Diencephalon (tissue), 1 donor: Measurements from ENCODE around the gene FAM240B. TPM values are rescaled to one million over a fixed set of nuclear protein-coding genes. Genes with fewer than 3 reads are reported as not detected.

Experiments used
- small RNA-seq: library from RNA; depleted of rRNA; stranded (forward); fragments of <200 nt; gene quantifications from one replicate; pipeline ENCODE3, GENCODE V24; 2014
- total RNA-seq: library from RNA; depleted of rRNA; stranded (reverse); fragments of >200 nt; gene quantifications from one replicate; pipeline ENCODE4 v1.2.3, GENCODE V29; 2014

Gene FAM240B
- not detected for total RNA-seq

GRCh38 chr9:38720083-38720745 lies at the start of gene FAM240B:
TSS of gene FAM240B (minus strand) at chr9:38720133. CDS start at chr9:38703999, 16,134 bp downstream.

Small RNAs within 50 kb of the gene (small RNA-seq; reads per million reads assigned to genes)
- not detected for gene RNU6-765P

Other genes starting within 250 kb of the FAM240B start
- 11.3 TPM for gene ANKRD18A, start 99.5 kb downstream of the FAM240B start, total RNA-seq